WERI-Rb-1 (cell line): Measurements from ENCODE around the gene INTS11.

Source experiments
- DNase-seq: peaks from one replicate; pipeline ENCODE4 v3.0.0-alpha.2; 2020
- H3K27ac ChIP-seq: fragments of 250-450 bp; sonication (Bioruptor Pico); 2 replicates; pipeline ENCODE4 v1.5.1; 2020; ENCODE audit warnings: mild to moderate bottlenecking, moderate library complexity
- H3K27me3 ChIP-seq: fragments of 250-450 bp; sonication (Bioruptor Pico); 2 replicates; pipeline ENCODE4 v1.5.1; 2021; ENCODE audit warnings: mild to moderate bottlenecking, low read depth, moderate library complexity; ENCODE audit not compliant: insufficient read depth, severe bottlenecking
- H3K36me3 ChIP-seq: fragments of 250-450 bp; sonication (Bioruptor Pico); 2 replicates; pipeline ENCODE4 v1.5.1; 2020; ENCODE audit warnings: mild to moderate bottlenecking, moderate library complexity
- H3K4me3 ChIP-seq: 2 replicates; pipeline ENCODE4 v1.5.1; 2011; ENCODE audit warnings: low read depth, mild to moderate bottlenecking, control low read depth, low read length
- H3K9me3 ChIP-seq: fragments of 250-450 bp; sonication (Bioruptor Pico); 2 replicates; pipeline ENCODE4 v1.5.1; 2021; ENCODE audit warnings: mild to moderate bottlenecking, moderate library complexity; ENCODE audit not compliant: severe bottlenecking
- TF ChIP-seq, protein P1 (sequence below): IDR thresholded peaks from 2 replicates; pipeline ENCODE4 v1.5.1; 2011; ENCODE audit warnings: low read depth, mild to moderate bottlenecking, control low read depth, inconsistent platforms, low read length

INTS11 gene

DNA sequence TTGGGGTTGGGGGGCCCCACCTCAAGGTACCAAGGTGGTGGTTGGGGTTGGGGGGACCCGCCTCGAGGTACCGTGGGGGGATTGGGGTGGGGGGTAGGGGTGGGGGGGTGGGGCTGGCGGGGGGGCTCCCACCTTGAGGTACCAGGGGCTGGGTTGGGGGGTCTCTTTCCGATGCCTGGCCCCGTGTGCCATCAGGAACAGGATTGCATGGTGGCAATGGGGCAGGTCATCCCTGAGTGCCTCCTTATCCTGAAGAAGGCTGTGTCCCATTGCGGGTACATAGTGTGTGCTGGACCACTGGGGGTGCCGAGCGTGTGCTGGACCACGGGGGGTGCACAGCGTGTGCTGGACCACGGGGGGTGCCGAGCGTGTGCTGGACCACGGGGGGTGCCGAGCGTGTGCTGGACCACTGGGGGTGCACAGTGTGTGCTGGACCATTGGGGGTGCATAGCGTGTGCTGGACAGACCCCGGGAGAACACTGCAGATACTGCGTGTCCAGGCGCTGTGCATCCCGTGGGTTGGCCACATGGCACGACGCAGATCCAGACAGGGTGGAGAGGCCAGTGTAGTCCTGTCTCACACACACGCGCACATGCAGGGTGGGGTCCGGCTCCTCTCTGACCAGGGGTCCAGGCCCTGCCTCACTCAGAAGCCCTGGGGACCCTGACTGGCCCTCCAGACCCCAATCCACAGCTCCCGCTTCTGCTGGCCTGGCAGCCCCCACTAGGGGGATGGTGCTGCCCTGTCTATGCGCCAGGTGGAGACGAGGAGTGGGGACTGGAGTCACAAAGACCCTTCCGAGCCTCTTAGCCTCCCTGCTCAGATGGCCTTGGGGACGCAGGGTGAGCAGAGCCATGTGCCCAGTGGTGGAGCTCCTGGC is 40.0 kb downstream of the INTS11 start:
- no peak for DNase-seq
- Histone ChIP-seq H3K36me3 (no peaks in the 10 kb centered on the region), H3K9me3 (no peaks in the 10 kb centered on the region), H3K27me3 (no peaks in the 10 kb centered on the region), H3K27ac (peak overlapping the region; percentile 5; the same call in 1 of the 2 replicates), H3K4me3 (no peak overlapping the region)
- TF ChIP-seq, protein P1, sequence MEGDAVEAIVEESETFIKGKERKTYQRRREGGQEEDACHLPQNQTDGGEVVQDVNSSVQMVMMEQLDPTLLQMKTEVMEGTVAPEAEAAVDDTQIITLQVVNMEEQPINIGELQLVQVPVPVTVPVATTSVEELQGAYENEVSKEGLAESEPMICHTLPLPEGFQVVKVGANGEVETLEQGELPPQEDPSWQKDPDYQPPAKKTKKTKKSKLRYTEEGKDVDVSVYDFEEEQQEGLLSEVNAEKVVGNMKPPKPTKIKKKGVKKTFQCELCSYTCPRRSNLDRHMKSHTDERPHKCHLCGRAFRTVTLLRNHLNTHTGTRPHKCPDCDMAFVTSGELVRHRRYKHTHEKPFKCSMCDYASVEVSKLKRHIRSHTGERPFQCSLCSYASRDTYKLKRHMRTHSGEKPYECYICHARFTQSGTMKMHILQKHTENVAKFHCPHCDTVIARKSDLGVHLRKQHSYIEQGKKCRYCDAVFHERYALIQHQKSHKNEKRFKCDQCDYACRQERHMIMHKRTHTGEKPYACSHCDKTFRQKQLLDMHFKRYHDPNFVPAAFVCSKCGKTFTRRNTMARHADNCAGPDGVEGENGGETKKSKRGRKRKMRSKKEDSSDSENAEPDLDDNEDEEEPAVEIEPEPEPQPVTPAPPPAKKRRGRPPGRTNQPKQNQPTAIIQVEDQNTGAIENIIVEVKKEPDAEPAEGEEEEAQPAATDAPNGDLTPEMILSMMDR, result no peak

GRCh38 chr1:1283821-1284220 is 40.6 kb downstream of the INTS11 start:
- Histone ChIP-seq H3K27me3 (no peaks in the 10 kb centered on the region), H3K9me3 (no peaks in the 10 kb centered on the region), H3K27ac (no peak overlapping the region), H3K36me3 (no peaks in the 10 kb centered on the region), H3K4me3 (no peak overlapping the region)
- TF ChIP-seq, protein P1, result peak; percentile 26; the same call in 1 of the 2 replicates
- peak; percentile 55 for DNase-seq

DNA sequence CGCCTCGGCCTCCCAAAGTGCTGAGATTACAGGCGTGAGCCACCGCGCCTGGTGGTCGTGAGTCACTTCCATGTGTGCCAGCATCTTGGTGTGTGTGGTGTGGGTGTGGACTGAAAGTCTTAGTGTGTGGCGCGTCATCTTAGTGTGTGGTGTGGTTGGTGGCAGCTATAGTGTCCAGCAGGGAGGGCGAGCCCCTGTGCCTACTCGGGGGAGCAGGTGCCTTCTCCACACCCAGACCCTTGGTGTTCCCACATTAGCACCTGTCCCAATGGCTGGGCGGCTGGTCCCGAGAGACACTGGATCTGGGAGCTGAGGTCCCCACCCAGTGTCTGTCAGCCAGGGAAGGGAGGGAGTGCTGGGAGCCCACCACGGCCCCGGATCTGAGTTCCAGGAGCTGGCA is 41.5 kb downstream of the INTS11 start:
- no peak overlapping the region for H3K27ac ChIP-seq
- TF ChIP-seq, protein P1, result no peak
- H3K4me3 ChIP-seq, result no peak overlapping the region
- no peaks in the 10 kb centered on the region for H3K36me3 ChIP-seq
- no peak for DNase-seq
- H3K27me3 ChIP-seq, result no peaks in the 10 kb centered on the region
- H3K9me3 ChIP-seq, result no peaks in the 10 kb centered on the region

DNA sequence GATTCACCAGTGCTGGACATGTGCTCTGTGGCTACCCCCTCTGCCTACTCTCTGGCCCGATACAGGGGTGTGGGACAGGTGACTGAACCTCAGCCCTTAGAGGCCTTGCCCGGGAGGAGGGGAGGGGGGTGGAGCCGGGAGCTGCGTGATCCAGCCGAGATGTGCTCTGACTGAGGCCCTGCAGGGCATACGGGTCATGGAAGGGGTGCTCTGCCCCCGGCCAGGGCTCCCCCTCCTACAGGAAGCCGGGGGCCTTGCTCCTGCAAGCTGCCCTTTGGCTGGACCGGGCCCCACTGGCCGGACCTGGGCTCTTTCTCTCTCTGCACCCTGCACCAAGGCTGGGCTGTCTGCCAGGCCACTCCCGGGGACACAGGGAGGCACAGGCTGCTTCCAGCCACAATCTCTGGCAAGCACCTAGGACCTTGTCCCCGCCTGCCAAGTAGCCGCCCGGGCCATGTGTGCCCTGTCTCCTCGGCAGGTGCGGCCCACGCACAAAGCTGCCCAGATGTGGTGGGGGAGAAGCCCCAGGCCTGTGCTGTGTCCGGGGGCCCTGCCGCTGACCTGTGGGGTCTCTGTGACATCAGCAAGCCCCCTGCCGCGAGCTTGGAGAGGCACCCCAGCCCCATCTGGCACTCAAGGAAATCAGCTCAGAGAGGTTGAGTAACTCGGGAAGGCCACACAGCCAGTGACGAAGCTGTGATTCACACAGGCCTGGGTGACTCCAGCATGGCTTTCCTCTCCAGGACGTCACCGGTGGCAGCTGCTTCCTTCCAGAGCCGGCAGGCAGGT is 42.7 kb downstream of the INTS11 start:
- Histone ChIP-seq H3K4me3 (no peak overlapping the region), H3K27ac (no peak overlapping the region), H3K9me3 (no peaks in the 10 kb centered on the region), H3K36me3 (no peaks in the 10 kb centered on the region), H3K27me3 (no peaks in the 10 kb centered on the region)
- no peak for DNase-seq
- TF ChIP-seq, protein P1, result no peak

DNA sequence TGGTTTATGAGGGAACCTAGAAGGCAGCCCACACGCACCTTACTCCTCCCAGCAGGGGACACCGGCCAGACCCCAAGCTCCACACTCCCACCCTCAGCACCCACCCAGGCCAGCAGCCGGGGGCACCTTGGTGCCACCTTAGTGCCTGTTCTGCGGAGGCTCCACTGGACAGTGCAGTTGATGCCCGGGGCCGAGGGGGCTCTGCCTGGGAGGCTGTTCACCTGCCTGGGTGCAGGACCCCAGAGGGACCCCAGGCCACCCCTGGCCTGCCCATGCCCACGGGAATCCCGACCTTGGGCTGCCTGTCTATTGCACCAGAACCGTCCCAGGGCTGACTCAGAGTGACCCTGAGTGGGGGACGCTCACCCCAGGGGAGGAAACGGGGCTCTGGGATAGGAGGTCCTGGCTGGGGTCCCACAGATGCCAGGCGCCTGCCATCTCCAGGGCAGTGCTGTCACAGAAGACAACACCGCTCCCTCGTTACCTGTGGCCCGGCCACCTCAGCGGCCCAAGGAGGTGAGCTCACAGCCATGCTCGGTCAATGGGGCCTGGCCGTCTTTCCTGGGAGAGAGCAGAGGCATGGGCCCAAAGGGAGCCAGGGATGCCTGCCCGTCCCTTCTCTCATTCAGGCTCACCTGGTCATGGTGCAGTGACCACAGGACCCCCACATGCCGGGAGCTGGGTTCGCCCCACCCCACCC is 43.5 kb downstream of the INTS11 start:
- H3K27me3 ChIP-seq, result no peaks in the 10 kb centered on the region
- no peak overlapping the region for H3K4me3 ChIP-seq
- no peak overlapping the region for H3K27ac ChIP-seq
- H3K36me3 ChIP-seq, result no peaks in the 10 kb centered on the region
- DNase-seq, result no peak
- H3K9me3 ChIP-seq, result no peaks in the 10 kb centered on the region
- TF ChIP-seq, protein P1, result no peak
